ENCODE data around the gene DDX1. TPM values are rescaled to one million over a fixed set of nuclear protein-coding genes. Genes with fewer than 3 reads are reported as not detected.
"Not testable (repeated sequence)": the region's sequence is repeated elsewhere in the genome, so short reads cannot be mapped to it uniquely, and the experiment has no call there.

Gene DDX1
- polyA plus RNA-seq, 5 donors: 110 to 149 (median 145) TPM

GRCh38 chr2:15593327-15593705, 1.6 kb downstream of the DDX1 start:
- DNase-seq: no peak

- DNase-seq: no peak
These were observed 2.9 kb downstream of the DDX1 start for GRCh38 chr2:15594291-15595256.

GRCh38 chr2:15595342-15595905, 3.8 kb downstream of the DDX1 start:
- no peak for DNase-seq

- DNase-seq: no peak
These were observed 4.3 kb downstream of the DDX1 start for GRCh38 chr2:15595936-15596335.

- no peak for DNase-seq
These were observed 4.7 kb downstream of the DDX1 start for GRCh38 chr2:15596350-15596749.

- no peak for DNase-seq
These were observed 5.3 kb downstream of the DDX1 start for GRCh38 chr2:15596968-15597367.

GRCh38 chr2:15599994-15600393, 8.3 kb downstream of the DDX1 start:
- DNase-seq: no peak

GRCh38 chr2:15601681-15602080, 10.0 kb downstream of the DDX1 start:
- DNase-seq: no peak

- DNase-seq: no peak
These were observed 10.7 kb downstream of the DDX1 start for GRCh38 chr2:15602393-15602792.

- no peak for DNase-seq
These were observed 11.5 kb downstream of the DDX1 start for GRCh38 chr2:15603044-15603765.

- no peak for DNase-seq
These were observed 12.3 kb downstream of the DDX1 start for GRCh38 chr2:15603948-15604347.

- DNase-seq: no peak
These were observed 14.1 kb downstream of the DDX1 start for GRCh38 chr2:15605721-15606120.

GRCh38 chr2:15606481-15607441, 15.1 kb downstream of the DDX1 start:
- no peak for DNase-seq

GRCh38 chr2:15607709-15608391, 16.2 kb downstream of the DDX1 start:
- no peak for DNase-seq

GRCh38 chr2:15608392-15608761, 16.7 kb downstream of the DDX1 start:
- no peak for DNase-seq

- no peak for DNase-seq
These were observed 17.8 kb downstream of the DDX1 start for GRCh38 chr2:15609341-15610042.

GRCh38 chr2:15610430-15610952, 18.8 kb downstream of the DDX1 start:
- no peak for DNase-seq

GRCh38 chr2:15612101-15612500, 20.4 kb downstream of the DDX1 start:
- DNase-seq: not testable (repeated sequence)

GRCh38 chr2:15613736-15614429, 22.2 kb downstream of the DDX1 start:
- no peak for DNase-seq

Data from right lung (tissue), 5 donors.